Glomerular endothelial cell (primary cell): Measurements from ENCODE around the gene EML5. TPM values are rescaled to one million over a fixed set of nuclear protein-coding genes. Genes with fewer than 3 reads are reported as not detected.
"Not testable (repeated sequence)": the region's sequence is repeated elsewhere in the genome, so short reads cannot be mapped to it uniquely, and the experiment has no call there.

Source experiments
- DNase-seq: peaks from one replicate; pipeline ENCODE4 v3.0.0-alpha.2; 2011; ENCODE audit warnings: low read depth, low spot score; ENCODE audit errors: extremely low read depth
- total RNA-seq: library from RNA; depleted of rRNA; stranded (reverse); fragments of >200 nt; gene quantifications from 2 replicates; pipeline ENCODE4 v1.2.3, GENCODE V29; 2015

Gene EML5
- total RNA-seq, 1 donor from 2014 or later = not detected

- no peak for DNase-seq
Observed at GRCh38 chr14:88804477-88804876, 11.7 kb upstream of the EML5 start.

- DNase-seq = no peak
Observed at GRCh38 chr14:88804035-88804434, 11.3 kb upstream of the EML5 start.

- no peak for DNase-seq
Observed at GRCh38 chr14:88802596-88802995, 9.8 kb upstream of the EML5 start.

GRCh38 chr14:88799522-88799921, 6.8 kb upstream of the EML5 start:
- DNase-seq = no peak

DNA sequence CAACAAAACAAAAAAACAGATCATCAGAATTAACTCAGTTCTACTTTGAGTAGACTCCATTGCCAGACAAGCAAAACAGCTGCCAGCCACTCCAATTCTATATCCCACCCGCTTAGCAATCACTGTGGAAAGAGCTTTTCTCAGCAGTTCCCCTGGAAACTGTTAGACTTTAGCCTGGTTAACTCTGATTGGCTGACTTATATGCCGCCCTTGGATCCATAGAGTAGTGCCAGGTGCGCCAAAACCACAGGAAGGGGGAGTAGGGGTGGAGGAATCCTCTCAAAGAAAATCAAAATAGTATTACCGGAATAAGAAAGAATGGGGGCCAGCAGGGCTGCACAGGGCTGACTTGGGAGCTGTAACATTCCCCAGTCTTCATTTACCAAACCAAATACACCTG, 5.4 kb upstream of the EML5 start:
- DNase-seq = no peak

DNA sequence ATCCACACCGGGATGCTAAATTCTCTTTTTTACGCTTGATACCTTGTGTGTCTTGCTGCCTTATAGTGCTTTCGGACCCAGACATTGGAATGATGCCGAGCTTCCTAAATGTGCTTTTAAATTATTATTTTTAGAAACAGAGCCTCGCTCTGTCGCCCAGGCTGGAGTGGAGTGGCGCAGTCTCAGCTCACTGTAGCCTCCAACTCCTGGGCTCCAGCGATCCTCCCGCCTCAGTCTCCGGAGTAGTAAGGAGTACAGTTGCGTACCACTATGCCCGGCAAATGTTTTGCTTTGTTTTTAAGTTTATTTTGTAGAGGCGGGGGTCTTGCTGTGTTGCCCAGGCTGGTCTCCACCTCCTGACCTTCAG, 489 bp upstream of the EML5 start:
- DNase-seq = no peak

DNA sequence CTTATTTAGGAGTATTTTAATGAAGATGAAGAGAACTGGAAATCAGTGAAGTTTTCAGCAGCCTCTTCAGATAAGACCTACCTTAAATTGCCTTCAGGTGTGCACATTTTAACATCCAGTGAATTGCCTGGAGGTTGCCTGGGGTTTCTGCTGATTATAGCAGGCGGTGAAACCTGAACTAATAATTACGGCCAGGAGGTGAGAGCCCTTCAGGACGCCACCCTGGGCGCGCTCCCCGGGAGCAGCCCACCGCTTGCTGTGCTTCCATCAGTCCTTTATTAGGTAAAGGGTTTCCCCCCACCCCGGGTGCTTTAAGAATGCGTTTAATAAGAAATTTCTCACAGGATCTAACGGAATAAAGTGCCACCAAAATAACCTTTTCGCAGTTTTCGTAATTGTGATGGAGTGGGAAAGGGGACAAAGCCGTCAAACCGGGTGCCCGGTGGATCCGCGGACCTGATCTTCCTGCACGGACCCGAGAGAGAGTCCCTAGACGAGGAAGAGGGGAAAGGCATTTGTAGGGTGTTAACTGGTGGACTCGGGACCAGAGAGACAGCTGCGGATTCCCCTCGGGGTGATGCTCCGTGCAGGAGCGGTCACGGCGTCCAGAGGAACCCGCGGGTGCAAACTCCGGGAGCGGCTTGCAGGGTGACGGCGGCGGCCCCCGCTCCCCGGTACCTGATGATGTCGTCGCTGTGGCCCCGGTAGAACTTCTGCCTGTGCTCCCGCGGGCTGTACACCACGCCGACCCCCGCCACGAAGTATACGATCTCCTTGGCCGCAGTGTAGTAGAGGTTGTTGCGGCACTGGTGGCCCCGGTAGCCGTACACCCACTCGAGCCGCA, 902 bp downstream of the EML5 start:
- no peak for DNase-seq

- DNase-seq = no peak
Observed at GRCh38 chr14:88791252-88791621, 1.5 kb downstream of the EML5 start.

DNA sequence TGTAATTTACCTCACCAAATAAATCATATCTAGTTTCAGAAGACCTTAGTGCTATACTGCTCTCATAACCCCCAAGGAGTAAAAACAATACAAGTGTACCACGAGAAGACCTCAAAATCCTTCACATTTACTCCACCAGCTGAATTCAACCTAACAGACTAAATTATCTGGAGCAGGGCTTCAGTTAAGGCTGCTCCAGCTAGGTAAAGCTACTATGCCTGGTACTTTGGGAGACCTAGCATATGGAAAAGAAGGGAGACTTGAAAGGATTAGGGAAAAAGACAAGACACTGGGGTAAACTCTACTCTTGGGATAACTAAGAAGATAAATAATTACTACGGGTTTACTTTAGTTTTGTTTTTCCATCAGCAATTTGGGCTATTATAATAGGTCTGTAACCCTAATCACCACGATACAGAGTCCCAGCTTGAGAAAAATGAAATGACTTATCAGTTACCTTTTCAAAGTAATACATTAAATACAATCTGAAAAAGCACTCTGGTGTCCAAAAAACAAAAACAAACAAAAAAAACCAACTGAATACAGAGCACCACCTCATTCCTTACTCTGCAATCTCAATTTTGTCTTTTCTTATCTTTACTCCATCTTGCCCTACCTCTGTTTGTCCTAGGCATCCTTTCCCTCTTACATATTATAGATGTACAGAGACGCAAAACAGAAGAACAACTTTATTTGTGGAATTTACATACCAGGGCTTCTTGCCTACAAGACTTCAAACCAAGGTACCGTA, 2.1 kb downstream of the EML5 start:
- DNase-seq = no peak

DNA sequence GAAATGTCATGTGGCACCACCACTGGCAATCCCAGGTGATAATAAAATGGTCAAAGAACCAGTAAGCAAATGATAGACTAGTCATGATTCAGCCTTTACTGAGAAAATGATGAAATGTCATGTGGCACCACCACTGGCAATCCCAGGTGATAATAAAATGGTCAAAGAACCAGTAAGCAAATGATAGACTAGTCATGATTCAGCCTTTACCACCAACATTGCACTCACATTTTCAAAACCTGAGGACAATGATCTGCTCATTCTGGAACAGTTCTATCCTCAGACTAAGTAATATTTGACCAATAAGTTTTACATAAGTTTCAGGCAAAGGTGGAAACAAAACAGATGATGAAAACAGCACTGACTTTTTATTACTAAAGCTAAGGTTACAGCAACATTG, 3.2 kb downstream of the EML5 start:
- DNase-seq = not testable (repeated sequence)

- DNase-seq = no peak
Observed at GRCh38 chr14:88786715-88787114, 6.0 kb downstream of the EML5 start.

- DNase-seq = no peak
Observed at GRCh38 chr14:88785911-88786310, 6.8 kb downstream of the EML5 start.

- no peak for DNase-seq
Observed at GRCh38 chr14:88775532-88775931, 17.2 kb downstream of the EML5 start.

DNA sequence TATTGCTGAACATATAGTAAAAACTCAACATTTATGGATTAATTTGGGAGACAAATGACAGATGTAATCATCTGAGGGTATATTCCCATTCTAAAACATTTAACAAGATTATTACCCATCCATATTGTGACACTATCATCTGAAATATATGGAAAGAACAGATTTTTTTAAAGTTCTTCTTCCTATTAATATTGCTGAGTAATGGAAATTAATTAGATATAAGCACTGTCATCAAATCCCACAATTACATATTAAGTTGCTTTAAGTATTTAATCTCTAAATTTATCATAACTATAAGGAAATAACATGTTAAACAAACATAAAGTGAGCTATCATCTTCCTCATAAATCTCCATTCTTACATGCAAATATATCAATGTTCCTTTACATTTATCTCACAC, 22.0 kb downstream of the EML5 start:
- DNase-seq = no peak

DNA sequence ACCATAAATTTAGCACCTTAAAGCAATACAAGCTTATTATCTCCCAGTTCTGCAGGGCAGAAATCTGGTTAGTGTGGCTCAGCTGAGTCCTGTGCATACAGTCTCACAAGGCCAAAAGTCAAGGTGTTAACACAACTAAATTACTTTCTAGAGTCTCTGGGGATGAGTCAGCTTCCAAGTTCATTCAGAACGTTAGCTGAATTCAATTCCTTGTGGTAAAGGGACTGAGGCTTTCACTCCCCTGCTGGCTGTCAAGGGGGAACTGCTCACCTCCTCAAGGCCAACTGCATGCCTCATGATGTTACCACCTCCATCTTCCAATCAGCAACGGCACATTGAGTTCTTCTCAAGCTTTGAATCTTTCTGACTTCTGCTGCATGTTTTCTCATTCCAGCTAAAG, 27.6 kb downstream of the EML5 start:
- DNase-seq = no peak

DNA sequence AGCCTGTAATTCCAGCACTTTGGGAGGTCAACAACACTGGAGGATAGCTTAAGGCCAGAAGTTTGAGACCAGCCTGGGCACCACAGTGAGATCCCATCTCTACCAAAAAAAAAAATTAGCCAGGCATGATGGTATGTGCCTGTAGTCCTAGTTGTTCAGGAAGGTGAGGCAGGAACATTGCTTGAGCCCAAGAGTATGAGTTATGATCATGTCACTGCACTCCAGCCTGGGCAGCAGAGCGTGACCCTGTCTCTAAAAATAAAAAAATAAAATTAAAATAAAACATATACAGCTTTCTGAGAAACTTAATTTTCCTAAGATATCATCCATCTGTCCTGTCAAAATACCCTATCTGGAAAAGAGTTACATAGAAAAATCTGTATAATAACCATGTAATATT, 38.9 kb downstream of the EML5 start:
- no peak for DNase-seq

DNA sequence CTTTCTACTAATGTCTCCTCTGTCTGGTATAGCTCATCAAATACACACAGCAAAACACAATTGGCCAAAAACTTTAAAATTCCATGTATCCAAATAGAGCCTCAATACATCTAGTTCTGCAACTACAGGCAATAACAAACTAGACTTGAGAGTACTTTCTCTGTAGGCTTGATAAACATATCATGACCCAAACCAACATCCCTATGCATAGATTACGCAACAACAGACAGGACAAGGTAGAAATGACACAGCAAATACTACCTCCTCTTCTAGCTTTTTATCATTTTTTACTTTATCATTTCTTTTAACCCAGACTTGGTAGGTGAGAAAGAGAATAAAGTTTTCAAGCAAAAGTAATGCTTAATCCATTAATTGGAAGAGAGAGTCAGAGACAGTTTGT, 41.8 kb downstream of the EML5 start:
- no peak for DNase-seq

- no peak for DNase-seq
Observed at GRCh38 chr14:88750413-88750812, 42.3 kb downstream of the EML5 start.

- no peak for DNase-seq
Observed at GRCh38 chr14:88749139-88749538, 43.6 kb downstream of the EML5 start.

GRCh38 chr14:88748288-88748687, 44.5 kb downstream of the EML5 start:
- DNase-seq = no peak

GRCh38 chr14:88746052-88746451, 46.7 kb downstream of the EML5 start:
- DNase-seq = no peak

DNA sequence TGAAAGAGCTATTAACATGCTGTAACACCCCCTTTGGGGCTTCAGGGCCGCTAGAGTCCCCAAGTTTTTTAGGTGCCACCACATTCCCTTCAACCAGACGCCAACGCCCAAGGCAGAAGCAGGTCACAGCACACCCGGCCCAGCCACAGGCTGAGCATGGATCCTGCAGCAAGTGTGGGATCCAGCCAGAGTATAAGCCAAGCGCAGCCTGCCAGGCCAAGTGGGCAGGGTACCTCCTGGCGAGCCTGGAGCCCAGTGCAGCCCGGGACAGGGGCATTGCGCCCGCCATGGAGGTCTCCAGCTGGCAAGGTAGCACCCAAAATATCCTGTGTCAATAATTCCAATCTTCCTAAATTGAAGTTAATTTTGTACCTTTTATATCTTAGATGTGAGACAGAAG, 55.5 kb downstream of the EML5 start:
- no peak for DNase-seq
